GM12891 (cell line): ENCODE data around the gene SPINT3.

ENCODE experiments used
- DNase-seq: peaks from one replicate; pipeline ENCODE4 v3.0.0; 2011; ENCODE audit warnings: low spot score; ENCODE audit not compliant: insufficient read length
- FAIRE-seq: peaks from 2 replicates; lab custom pipeline; 2011; peaks lifted over from hg19 to GRCh38; lab: Jason Lieb, UNC
- PAX5 ChIP-seq: IDR thresholded peaks from 2 replicates; pipeline ENCODE4 v1.6.1; 2011; ENCODE audit warnings: low read length, moderate library complexity, mild to moderate bottlenecking; ENCODE audit not compliant: insufficient read depth, severe bottlenecking
- POLR2A ChIP-seq: IDR thresholded peaks from 2 replicates; pipeline ENCODE4 v1.6.1; 2011; ENCODE audit warnings: low read depth, low read length, control low read depth
- POLR2AphosphoS5 ChIP-seq: IDR thresholded peaks from 2 replicates; pipeline ENCODE4 v1.6.1; 2011; ENCODE audit warnings: low read depth, low read length, control low read depth
- POU2F2 ChIP-seq: IDR thresholded peaks from 2 replicates; pipeline ENCODE4 v1.6.1; 2011; ENCODE audit warnings: low read depth, mild to moderate bottlenecking, control low read depth, low read length, moderate library complexity
- SPI1 ChIP-seq: IDR thresholded peaks from 2 replicates; pipeline ENCODE4 v1.6.1; 2011; ENCODE audit warnings: low read depth, low read length, control low read depth
- TAF1 ChIP-seq: IDR thresholded peaks from 2 replicates; pipeline ENCODE4 v1.6.1; 2011; ENCODE audit warnings: low read depth, low read length, control low read depth

The SPINT3 gene

GRCh38 chr20:45538209-45538799 lies 22.9 kb upstream of the SPINT3 start:
- DNase-seq (no peak), FAIRE-seq (no peak)
- TF ChIP-seq POLR2A (no peak), POLR2AphosphoS5 (no peak), POU2F2 (no peak), PAX5 (no peak), SPI1 (no peak), TAF1 (no peak)

GRCh38 chr20:45527294-45527693 lies 11.9 kb upstream of the SPINT3 start:
- DNase-seq: no peak
- FAIRE-seq: no peak
- TF ChIP-seq POLR2AphosphoS5: no peak
- no peak for TF ChIP-seq POU2F2
- TF ChIP-seq POLR2A: no peak
- no peak for TF ChIP-seq TAF1
- no peak for TF ChIP-seq PAX5
- TF ChIP-seq SPI1: no peak

DNA sequence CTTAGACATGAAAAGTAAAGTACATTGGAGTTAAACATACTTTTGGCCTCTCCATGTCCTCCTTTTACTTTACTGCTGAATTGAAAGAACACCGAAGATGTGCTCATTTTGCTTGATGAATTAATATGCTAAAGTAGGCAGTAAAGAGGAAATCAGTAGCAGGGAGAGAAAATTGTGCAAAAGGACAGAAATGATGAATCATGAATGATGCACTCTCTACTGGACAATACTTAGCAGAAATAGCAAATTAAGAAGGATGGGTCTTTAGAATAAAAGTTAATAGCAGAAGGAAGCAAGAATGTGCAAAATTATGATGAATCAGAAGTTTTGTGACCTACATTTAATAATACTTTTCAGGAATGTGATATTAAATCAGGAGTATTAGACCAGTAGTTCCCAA lies 8.4 kb upstream of the SPINT3 start:
- FAIRE-seq: no peak
- no peak for DNase-seq

GRCh38 chr20:45518282-45518681 lies 2.9 kb upstream of the SPINT3 start:
- DNase-seq (no peak), FAIRE-seq (no peak)
- TF ChIP-seq SPI1 (no peak), TAF1 (no peak), POU2F2 (no peak), POLR2AphosphoS5 (no peak), POLR2A (no peak), PAX5 (no peak)

More for the DNA sequence above, 8.4 kb upstream of the SPINT3 start:
- no peak for TF ChIP-seq POU2F2
- TF ChIP-seq POLR2AphosphoS5: no peak
- no peak for TF ChIP-seq PAX5
- TF ChIP-seq POLR2A: no peak
- TF ChIP-seq SPI1: no peak
- no peak for TF ChIP-seq TAF1

DNA sequence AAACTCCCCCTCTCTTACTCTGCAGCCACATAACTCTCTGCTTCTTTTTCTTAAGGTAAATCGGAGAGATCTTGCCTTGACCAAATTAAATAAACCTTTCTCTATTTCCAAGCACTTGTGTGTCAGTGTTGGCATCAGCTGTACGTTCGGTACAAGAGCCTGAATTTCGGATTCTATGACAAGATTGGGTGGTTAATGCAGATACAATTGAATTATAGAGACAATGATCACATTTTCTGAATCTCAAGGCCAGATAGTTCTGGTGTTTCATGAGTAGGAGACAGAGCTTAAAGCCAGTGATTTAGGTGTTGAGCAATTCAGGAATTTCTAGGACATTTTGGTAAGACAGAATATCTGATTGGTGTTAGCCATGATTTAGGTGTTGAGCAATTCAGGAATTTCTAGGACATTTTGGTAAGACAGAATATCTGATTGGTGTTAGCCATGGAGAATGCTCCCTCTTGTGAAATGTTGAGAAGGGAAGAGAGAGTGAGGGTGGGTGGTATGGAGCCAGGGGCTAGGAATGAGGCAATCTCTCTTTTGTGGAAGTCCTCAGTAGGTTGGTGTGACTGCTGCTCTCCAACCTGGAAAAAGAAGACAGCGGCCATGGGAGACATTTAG lies 5.1 kb downstream of the SPINT3 start:
- DNase-seq: no peak
- FAIRE-seq: no peak
- TF ChIP-seq TAF1 (no peak), SPI1 (no peak), POLR2A (no peak), PAX5 (no peak), POLR2AphosphoS5 (no peak), POU2F2 (no peak)

- TF ChIP-seq TAF1: no peak
- TF ChIP-seq POLR2A: no peak
- no peak for TF ChIP-seq PAX5
- TF ChIP-seq SPI1: no peak
- no peak for TF ChIP-seq POU2F2
- no peak for TF ChIP-seq POLR2AphosphoS5
- DNase-seq: no peak
- FAIRE-seq: no peak
These were observed 6.3 kb downstream of the SPINT3 start for GRCh38 chr20:45509091-45509490.

DNA sequence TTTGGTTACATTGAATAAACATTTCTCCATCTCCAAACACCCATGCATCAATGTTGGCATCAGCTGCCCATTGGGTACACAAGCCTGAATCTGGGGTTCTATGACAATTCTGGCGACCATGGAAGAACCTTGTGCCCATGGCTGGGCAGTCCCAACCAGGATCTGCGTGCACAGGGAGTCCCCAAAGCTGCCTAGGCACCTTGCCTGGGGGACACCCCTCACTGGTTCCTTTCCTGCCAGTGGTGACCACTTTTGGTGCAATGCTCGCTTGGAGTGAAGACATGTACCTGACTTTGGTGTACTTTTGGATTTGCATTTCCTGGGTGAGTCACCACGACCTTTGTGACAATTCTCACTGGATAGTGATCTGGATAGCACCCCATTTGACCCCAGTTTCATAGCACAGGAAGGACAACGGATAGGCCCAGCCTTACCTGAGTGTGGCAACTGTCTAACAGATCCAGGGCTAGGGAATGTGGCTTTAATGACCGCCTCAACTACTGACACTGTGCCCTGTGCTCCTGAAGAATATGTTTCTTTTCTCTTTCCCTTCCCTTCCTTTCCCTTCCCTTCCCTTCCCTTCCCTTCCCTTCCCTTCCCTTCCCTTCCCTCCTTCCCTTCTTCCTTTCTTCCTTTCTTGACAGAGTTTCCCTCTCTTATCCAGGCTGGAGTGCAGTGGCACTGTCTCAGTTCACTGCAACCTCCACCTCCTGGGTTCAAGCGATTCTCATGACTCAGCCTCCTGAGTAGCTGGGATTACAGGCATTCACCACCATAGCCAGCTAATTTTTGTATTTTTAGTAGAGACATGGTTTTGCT lies 7.1 kb downstream of the SPINT3 start:
- DNase-seq (no peak), FAIRE-seq (no peak)
- no peak for TF ChIP-seq POU2F2
- TF ChIP-seq POLR2AphosphoS5: no peak
- no peak for TF ChIP-seq SPI1
- no peak for TF ChIP-seq TAF1
- TF ChIP-seq POLR2A: no peak
- TF ChIP-seq PAX5: no peak

- DNase-seq (no peak), FAIRE-seq (peak; percentile 61)
These were observed 8.2 kb downstream of the SPINT3 start for GRCh38 chr20:45507011-45507820.

DNA sequence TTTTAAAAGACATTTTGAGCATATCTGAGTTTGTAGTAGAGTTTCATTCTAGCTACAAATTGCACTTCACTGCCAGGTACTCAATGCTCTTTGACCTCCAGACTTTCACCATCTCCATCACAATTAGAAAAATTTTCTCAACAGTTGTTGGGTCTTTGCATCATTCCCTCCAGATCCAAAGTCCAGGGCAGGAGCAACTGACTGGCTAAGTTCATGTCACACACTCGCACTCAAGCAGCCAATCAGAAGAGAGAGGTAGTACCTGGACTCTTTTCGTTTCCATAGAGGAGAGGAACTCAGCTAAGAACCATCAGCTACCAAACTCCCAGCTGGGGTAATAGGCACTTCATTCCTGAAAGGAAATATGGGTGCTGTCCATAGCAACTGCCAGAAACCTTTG lies 9.0 kb downstream of the SPINT3 start:
- no peak for DNase-seq
- no peak for FAIRE-seq
- TF ChIP-seq POLR2AphosphoS5 (no peak), TAF1 (no peak)

More at GRCh38 chr20:45507011-45507820, 8.2 kb downstream of the SPINT3 start:
- TF ChIP-seq PAX5 (no peak), SPI1 (no peak), POLR2AphosphoS5 (no peak), POLR2A (no peak), POU2F2 (no peak), TAF1 (no peak)

GRCh38 chr20:45503403-45503802 lies 12.0 kb downstream of the SPINT3 start:
- DNase-seq (no peak), FAIRE-seq (no peak)
- TF ChIP-seq TAF1 (no peak), SPI1 (no peak), POLR2AphosphoS5 (no peak), POLR2A (no peak)
